ENCODE data around the gene IER5L. TPM values are rescaled to one million over a fixed set of nuclear protein-coding genes. Genes with fewer than 3 reads are reported as not detected.
A peak's percentile ranks its signal among the peaks of the same experiment; 100 is the strongest.

Gene IER5L
- total RNA-seq, 2 experiments from 2014 or later: 1.8 to 2.3 TPM

DNA sequence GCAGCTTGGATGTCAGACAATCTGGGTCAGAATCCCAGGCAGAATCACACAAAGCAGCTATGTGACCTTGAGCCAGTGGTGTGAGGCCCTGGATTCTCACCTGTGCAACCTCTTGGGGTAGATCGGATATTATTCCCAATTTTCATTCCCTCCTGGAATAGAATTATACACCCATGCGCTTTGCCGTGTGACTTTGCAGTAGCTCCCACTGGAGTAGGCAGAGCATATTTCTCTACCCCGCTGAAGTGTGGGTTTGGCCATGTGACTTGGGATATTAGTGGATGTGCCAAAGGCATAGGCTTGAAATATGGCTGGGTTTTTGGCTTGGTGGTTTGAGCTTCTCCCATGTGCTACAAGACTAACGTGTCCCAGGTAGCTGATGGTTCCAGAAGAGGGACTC is 35.5 kb upstream of the IER5L start:
- Mint-ChIP-seq H3K27me3 (no peaks in the 10 kb centered on the region), H3K4me3 (no peak overlapping the region), H3K9me3 (no peaks in the 10 kb centered on the region), H3K27ac (no peak overlapping the region), H3K4me1 (peaks cover 6% of the 10 kb centered on the region), H3K36me3 (ENCODE audit: low read depth) (no peaks in the 10 kb centered on the region)
- DNase-seq: no peak
- CTCF ChIA-PET: interaction anchor here (0.7 to 1.1 kb wide), 2 partner anchors 13 to 31 kb away, joined by 3 read pairs; no protein-coding TSS in a partner anchor
- POLR2A ChIA-PET: no interaction called here

DNA sequence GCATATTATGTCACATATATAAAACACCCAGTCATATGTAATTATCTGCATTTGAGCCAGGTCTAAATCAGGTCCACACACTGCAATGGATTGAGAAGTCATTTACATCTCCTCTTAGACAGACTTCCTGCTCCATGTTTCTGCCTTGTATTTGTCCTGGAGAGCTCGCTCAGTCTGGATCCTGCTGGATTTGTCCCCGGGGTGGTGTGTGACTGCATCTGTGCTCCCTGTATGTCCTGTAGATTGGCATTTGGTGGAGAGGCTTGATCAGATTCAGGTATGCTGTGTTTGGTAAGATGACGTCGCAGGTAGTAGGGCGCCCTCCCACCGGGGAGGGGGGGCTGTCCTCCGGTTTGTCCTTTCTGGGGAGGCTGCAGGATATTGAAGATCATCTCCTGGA is 33.6 kb upstream of the IER5L start:
- no peak overlapping the region for H3K27ac Mint-ChIP-seq
- ChIA-PET CTCF (interaction anchor here (1.3 to 1.7 kb wide), 2 partner anchors 10 to 34 kb away, joined by 3 to 4 read pairs; partner anchors contain the start of gene IER5L), POLR2A (no interaction called here)
- no peaks in the 10 kb centered on the region for H3K27me3 Mint-ChIP-seq
- H3K36me3 Mint-ChIP-seq (ENCODE audit: low read depth): no peaks in the 10 kb centered on the region
- no peak for DNase-seq
- H3K4me3 Mint-ChIP-seq: no peak overlapping the region
- H3K4me1 Mint-ChIP-seq: peaks cover 22% of the 10 kb centered on the region
- no peaks in the 10 kb centered on the region for H3K9me3 Mint-ChIP-seq

DNA sequence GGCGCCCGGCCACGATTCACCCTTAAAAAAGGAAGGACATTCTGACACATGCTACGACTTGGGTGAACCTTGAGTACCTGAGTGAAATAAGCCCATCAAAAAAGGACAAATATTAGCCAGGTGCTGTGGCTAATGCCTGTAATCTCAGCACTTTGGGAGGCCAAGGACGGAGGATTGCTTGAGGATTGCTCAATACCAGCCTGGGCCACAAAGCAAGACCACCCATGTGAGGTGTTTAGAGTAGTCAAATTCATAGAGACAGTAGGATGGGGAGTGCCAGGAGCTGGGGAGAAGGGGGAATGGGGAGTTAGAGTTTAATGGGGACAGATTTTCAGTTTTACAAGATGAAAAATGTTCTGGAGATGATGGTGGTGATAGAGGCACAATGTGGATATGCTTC is 32.1 kb upstream of the IER5L start:
- ChIA-PET CTCF (interaction anchor here (0.6 to 1.3 kb wide), 2 partner anchors 32 to 99 kb away, joined by 3 read pairs; partner anchors contain the start of gene IER5L), POLR2A (interaction anchor here (0.6 kb wide), 1 partner anchor 95 kb away, joined by 3 read pairs; no protein-coding TSS in a partner anchor)
- no peaks in the 10 kb centered on the region for H3K36me3 Mint-ChIP-seq (ENCODE audit: low read depth)

DNA sequence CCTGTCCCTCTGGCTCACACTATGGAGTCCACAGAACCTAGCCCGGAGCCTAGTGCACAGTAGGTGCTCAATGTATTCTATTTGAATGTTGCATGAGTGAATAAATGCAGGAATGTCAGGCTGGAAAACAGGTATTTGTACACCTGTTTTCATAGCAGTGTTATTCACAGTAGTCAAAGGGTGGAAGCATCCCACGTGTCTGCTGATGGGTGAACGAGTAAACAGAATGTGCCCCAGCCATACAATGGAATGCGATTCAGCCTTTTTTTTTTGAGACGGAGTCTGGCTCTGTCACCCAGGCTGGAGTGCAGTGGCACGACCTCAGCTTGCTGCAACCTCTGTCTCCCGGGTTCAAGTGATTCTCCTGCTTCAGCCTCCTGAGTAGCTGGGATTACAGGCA is 31.5 kb upstream of the IER5L start:
- Mint-ChIP-seq H3K4me3 (no peak overlapping the region), H3K4me1 (peaks cover 25% of the 10 kb centered on the region), H3K36me3 (ENCODE audit: low read depth) (no peaks in the 10 kb centered on the region), H3K9me3 (no peaks in the 10 kb centered on the region), H3K27me3 (no peaks in the 10 kb centered on the region), H3K27ac (no peak overlapping the region)
- ChIA-PET CTCF (no interaction called here), POLR2A (no interaction called here)
- no peak for DNase-seq

More for the DNA sequence above, 32.1 kb upstream of the IER5L start:
- H3K4me3 Mint-ChIP-seq: no peak overlapping the region
- H3K27ac Mint-ChIP-seq: no peak overlapping the region
- no peaks in the 10 kb centered on the region for H3K27me3 Mint-ChIP-seq
- no peaks in the 10 kb centered on the region for H3K9me3 Mint-ChIP-seq
- no peak for DNase-seq
- peaks cover 25% of the 10 kb centered on the region for H3K4me1 Mint-ChIP-seq

DNA sequence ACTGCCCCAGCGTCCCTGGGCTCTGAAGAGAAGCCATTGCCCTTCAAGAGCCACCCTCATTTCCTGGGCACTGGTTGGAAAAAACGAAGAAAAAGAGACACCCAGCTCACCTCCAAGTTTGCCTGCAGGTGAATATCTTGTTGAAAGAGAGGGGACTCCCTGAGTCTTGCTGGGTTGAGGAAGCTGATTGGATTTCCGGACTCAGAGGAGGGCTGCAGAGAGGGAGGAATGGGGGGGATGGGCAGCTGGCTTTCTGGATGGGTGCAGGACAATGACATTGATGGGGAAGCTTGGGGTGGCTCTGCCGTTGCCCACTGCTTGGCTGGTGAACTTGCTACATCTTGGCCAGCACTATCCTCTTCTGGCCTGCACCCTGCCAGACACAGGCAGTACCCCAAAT is 31.0 kb upstream of the IER5L start:
- Mint-ChIP-seq H3K27ac (no peak overlapping the region), H3K4me1 (peaks cover 25% of the 10 kb centered on the region), H3K36me3 (ENCODE audit: low read depth) (no peaks in the 10 kb centered on the region), H3K4me3 (no peak overlapping the region), H3K9me3 (no peaks in the 10 kb centered on the region), H3K27me3 (no peaks in the 10 kb centered on the region)
- no peak for DNase-seq
- CTCF ChIA-PET: no interaction called here
- POLR2A ChIA-PET: no interaction called here

DNA sequence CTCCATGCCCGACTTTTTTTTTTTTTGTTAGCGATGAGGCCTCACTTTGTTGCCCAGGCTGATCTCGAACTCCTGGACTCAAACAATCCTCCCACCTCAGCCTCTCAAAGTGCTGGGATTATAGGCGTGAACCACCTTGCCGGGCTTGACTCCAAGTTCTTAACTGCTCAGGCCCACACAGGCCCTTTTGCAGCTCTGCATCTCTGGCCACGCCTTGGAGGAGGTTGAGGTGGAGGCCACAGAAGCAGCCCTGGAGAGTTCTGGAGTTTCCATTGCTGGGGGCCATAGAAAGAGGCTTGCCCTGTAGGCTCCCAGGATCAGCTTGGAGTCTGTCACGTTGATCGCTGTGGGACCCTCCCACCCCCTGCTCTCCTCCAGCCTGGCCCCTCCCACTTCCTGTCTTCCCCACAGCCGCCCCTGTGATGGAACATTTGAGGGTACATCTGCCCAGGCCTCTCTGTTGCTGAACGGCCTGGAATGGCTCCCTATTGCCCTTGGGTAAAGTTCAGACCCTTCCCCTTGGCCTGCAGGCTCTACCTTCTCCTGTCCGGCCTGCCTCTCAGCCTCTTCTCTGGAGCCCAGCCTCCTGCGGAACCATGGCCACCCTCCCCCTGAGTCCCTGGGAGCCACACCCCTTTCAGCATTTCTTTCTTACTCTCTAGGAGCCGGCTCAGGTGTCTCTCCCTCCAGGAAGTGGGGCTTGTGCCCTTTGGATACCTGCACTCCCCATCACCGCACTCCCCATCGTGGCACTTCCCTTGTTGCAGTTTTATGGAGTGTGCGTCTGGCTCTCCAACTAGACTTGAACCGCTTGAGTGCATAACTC is 30.4 kb upstream of the IER5L start:
- H3K4me1 Mint-ChIP-seq: peaks cover 25% of the 10 kb centered on the region
- peak overlapping the region; percentile 80 for H3K27ac Mint-ChIP-seq
- ChIA-PET POLR2A (interaction anchor here (0.6 kb wide), 1 partner anchor 90 kb away, joined by 4 read pairs; no protein-coding TSS in a partner anchor), CTCF (interaction anchor here (0.7 kb wide), 1 partner anchor 114 kb away, joined by 4 read pairs; no protein-coding TSS in a partner anchor)
- no peaks in the 10 kb centered on the region for H3K27me3 Mint-ChIP-seq
- H3K9me3 Mint-ChIP-seq: no peaks in the 10 kb centered on the region
- DNase-seq: peak; percentile 45
- H3K36me3 Mint-ChIP-seq (ENCODE audit: low read depth): no peaks in the 10 kb centered on the region
- H3K4me3 Mint-ChIP-seq: no peak overlapping the region

DNA sequence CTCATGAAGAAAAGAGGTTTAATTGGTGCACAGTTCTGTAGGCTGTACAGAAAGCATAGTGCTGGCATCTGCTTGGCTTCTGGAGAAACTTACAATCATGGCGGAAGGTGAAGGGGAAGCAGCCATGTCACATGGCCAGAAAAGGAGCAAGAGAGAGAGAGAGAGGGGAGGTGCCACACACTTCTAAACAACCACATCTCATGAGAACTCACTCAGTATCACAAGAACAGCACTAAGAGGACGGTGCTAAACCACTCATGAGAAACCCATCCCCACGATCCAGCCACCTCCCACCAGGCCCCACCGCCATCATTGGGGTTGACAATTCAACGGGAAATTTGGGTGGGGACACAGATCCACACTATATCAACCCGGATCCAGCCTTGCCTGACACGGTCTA is 28.8 kb upstream of the IER5L start:
- CTCF ChIA-PET: interaction anchor here (1.3 to 1.6 kb wide), 2 partner anchors 10 to 64 kb away, joined by 3 to 4 read pairs; no protein-coding TSS in a partner anchor
- Mint-ChIP-seq H3K9me3 (no peaks in the 10 kb centered on the region), H3K27me3 (no peaks in the 10 kb centered on the region), H3K27ac (peak overlapping the region; percentile 11), H3K4me3 (no peak overlapping the region), H3K36me3 (ENCODE audit: low read depth) (no peaks in the 10 kb centered on the region), H3K4me1 (peaks cover 32% of the 10 kb centered on the region)
- peak; percentile 33 for DNase-seq
- POLR2A ChIA-PET: interaction anchor here (0.5 kb wide), 1 partner anchor 18 kb away, joined by 4 read pairs; no protein-coding TSS in a partner anchor

DNA sequence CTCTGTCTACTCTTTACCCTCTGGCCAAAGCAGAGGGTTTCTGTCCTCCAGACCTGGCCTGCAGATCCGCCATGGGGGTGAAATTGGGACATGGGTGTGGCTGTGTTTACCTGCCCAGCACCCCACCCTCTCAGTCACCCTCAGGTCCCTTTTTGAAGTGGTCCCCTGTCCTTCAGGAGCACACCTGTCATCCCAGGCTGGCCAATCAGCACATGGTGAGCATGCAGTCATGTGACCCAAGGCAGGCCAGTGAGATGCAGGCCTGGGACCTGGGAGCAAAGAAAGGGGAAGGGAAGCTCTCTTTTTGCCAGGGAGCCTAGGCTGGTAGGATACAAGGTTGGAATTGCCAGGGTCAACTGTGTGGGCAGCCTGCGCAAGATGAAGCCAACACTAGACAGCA is 28.3 kb upstream of the IER5L start:
- no peaks in the 10 kb centered on the region for H3K27me3 Mint-ChIP-seq
- H3K36me3 Mint-ChIP-seq (ENCODE audit: low read depth): no peaks in the 10 kb centered on the region
- no peaks in the 10 kb centered on the region for H3K9me3 Mint-ChIP-seq
- H3K4me3 Mint-ChIP-seq: no peak overlapping the region
- CTCF ChIA-PET: interaction anchor here (1.0 to 1.6 kb wide), 3 partner anchors 10 to 63 kb away, joined by 3 to 4 read pairs (median 4); no protein-coding TSS in a partner anchor
- DNase-seq: no peak
- H3K27ac Mint-ChIP-seq: no peak overlapping the region
- POLR2A ChIA-PET: no interaction called here
- H3K4me1 Mint-ChIP-seq: peaks cover 32% of the 10 kb centered on the region

DNA sequence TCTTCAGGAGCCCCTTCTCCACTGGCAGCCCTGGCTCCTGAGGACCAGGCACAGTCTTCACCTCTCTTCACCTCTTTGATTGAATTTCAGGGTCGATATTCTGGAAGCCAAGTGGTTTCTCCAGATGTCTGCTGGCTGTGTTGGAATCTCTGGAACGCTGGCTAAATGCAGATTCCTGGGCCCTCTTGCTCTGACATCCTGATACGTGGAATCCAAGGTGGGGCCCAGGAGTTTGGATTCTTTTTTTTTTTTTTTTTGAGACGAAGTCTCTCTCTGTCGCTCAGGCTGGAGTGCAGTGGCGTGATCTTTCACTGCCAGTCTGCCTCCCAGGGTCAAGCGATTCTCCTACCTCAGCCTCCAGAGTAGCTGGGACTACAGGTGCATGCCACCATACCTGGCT is 26.8 kb upstream of the IER5L start:
- no peaks in the 10 kb centered on the region for H3K9me3 Mint-ChIP-seq
- H3K27ac Mint-ChIP-seq: peak overlapping the region; percentile 36
- peaks cover 32% of the 10 kb centered on the region for H3K4me1 Mint-ChIP-seq
- H3K36me3 Mint-ChIP-seq (ENCODE audit: low read depth): no peaks in the 10 kb centered on the region
- ChIA-PET CTCF (interaction anchor here (0.6 to 0.7 kb wide), 2 partner anchors 54 to 403 kb away, joined by 3 to 5 read pairs; no protein-coding TSS in a partner anchor), POLR2A (interaction anchor here (0.7 kb wide), 1 partner anchor 16 kb away, joined by 3 read pairs; no protein-coding TSS in a partner anchor)
- no peak overlapping the region for H3K4me3 Mint-ChIP-seq
- no peaks in the 10 kb centered on the region for H3K27me3 Mint-ChIP-seq
- no peak for DNase-seq

DNA sequence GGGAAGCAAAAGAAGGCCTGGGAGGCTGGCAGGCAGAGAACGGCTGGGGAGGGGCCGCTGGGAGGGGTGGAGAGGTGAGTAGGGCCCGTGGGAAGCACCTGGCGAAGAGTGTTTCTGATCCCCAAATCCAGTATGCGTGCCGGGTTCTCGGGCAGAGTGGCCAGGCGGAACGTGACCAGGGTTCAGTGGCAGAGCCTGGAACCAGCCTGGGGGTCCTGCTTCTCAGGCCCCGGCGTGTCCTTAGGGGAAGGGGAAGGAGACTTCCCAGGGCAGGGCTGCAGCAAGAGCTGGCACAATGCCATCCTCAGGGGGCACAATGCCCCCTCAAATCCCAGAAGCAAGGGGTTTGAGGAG is 25.5 kb upstream of the IER5L start:
- peaks cover 27% of the 10 kb centered on the region for H3K4me1 Mint-ChIP-seq
- peak overlapping the region; percentile 67 for H3K4me3 Mint-ChIP-seq
- peaks cover 2% of the 10 kb centered on the region for H3K27me3 Mint-ChIP-seq
- no peak for DNase-seq
- no peaks in the 10 kb centered on the region for H3K9me3 Mint-ChIP-seq
- ChIA-PET POLR2A (no interaction called here), CTCF (no interaction called here)
- H3K36me3 Mint-ChIP-seq (ENCODE audit: low read depth): no peaks in the 10 kb centered on the region
- H3K27ac Mint-ChIP-seq: peak overlapping the region; percentile 86

DNA sequence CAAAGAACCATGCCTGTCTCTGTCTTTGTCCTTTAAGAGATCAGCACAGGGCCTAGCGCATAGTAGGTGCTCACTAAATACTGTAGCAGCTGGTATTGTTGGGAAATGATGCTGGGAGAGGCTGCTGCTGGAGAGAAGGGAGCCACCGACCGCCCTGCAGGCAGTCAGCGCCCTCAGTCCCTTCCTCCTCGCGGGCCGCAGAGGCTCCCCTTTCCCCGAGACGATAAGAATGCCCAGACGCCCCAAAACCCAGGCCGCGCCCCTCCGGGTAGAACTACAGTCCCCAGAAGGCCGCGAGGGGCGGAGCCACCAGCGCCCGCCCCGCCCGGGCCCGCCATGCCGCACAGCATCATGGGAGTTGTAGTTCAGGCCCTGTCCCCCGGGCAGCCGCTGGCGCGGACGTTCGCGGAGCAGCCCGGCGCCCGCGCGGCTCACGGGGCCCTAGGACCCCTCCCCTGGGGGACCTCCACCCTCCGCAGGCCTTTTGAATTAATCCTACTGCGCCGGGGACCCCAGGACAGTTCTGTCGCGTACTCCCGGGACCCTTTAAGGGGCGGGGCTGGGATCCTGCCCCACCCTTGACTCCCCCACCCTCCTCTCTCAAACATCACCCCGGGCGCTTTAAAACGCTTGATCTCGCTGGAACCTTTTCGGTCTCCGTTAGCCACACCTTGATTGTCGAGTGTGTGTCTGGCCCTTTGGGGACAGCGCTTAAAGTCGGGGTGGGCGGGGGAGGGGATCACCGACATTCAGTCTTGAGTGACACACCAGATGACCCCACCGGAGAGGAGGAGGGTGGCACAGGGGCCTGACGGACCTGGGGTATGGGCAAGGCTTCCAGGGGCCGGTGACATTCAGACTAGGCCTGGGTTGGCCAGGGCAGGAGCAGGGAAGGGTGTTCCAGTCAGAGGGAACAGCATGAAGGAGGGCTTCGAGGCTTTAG is 24.8 kb upstream of the IER5L start:
- H3K36me3 Mint-ChIP-seq (ENCODE audit: low read depth): no peaks in the 10 kb centered on the region
- peaks cover 22% of the 10 kb centered on the region for H3K4me1 Mint-ChIP-seq
- ChIA-PET CTCF (no interaction called here), POLR2A (no interaction called here)
- H3K4me3 Mint-ChIP-seq: peak overlapping the region; percentile 67
- H3K9me3 Mint-ChIP-seq: no peaks in the 10 kb centered on the region
- DNase-seq: peak; percentile 92
- peaks cover 2% of the 10 kb centered on the region for H3K27me3 Mint-ChIP-seq
- H3K27ac Mint-ChIP-seq: peak overlapping the region; percentile 86

DNA sequence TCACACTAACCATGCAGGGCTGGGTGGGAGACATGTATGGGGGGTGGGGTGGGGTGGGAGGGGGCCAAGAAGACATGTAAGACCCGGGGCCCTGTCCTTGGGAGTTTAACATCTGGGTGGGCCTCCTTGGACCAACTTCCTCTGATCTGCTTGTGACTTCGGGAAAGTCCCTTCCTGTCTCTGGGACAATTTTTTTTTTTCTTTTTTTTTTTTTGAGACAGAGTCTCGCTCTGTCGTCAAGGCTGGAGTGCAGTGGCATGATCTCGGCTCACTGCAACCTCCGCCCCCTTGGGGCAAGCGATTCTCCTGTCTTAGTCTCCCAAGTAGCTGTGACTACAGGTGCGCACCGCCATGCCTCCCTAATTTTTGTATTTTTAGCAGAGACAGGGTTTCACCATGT is 23.8 kb upstream of the IER5L start:
- CTCF ChIA-PET: no interaction called here
- Mint-ChIP-seq H3K4me1 (peaks cover 13% of the 10 kb centered on the region), H3K27ac (no peak overlapping the region), H3K9me3 (no peaks in the 10 kb centered on the region), H3K4me3 (no peak overlapping the region), H3K36me3 (ENCODE audit: low read depth) (no peaks in the 10 kb centered on the region), H3K27me3 (peaks cover 2% of the 10 kb centered on the region)
- POLR2A ChIA-PET: no interaction called here
- no peak for DNase-seq

Data from activated CD4-positive, alpha-beta T cell treated with anti-CD3 and anti-CD28 coated beads, Interleukin-2, amount 10 ng/mL, durations not matched to agents 7 days and 5 days (primary cell).